Esophagus squamous epithelium (tissue), 5 donors: ENCODE results near the gene PDE2A. TPM values are rescaled to one million over a fixed set of nuclear protein-coding genes. Genes with fewer than 3 reads are reported as not detected.
A peak's percentile ranks its signal among the peaks of the same experiment; 100 is the strongest.

ENCODE experiments used
- DNase-seq: peaks from one replicate; lab custom pipeline; 2025; lab: John Stamatoyannopoulos, UW
- H3K27ac ChIP-seq, 4 donors: fragments of 200-600 bp; sonication (generic); one replicate each; pipeline ENCODE4 v1.5.1; 2016 to 2019; ENCODE audit warnings: mild to moderate bottlenecking in 1 of 4
- H3K27me3 ChIP-seq, 4 donors: fragments of 200-600 bp; sonication (generic); 1 replicate in 3 of 4; 2 replicates in 1 of 4; pipeline versions ENCODE4 v1.5.1 to v1.6.0; 2017 to 2021; ENCODE audit warnings: antibody characterized with exemption in 1 of 4
- H3K36me3 ChIP-seq, 3 donors: fragments of 200-600 bp; sonication (generic); one replicate each; pipeline ENCODE4 v1.5.1; 2016 to 2019
- H3K4me1 ChIP-seq, 3 donors: fragments of 200-600 bp; sonication (generic); one replicate each; pipeline ENCODE4 v1.5.1; 2017 to 2019
- H3K4me3 ChIP-seq, 4 donors: fragments of 200-600 bp; sonication (generic); 1 replicate in 3 of 4; 2 replicates in 1 of 4; pipeline ENCODE4 v1.5.1; 2016 to 2019; ENCODE audit warnings: mild to moderate bottlenecking in 2 of 4, moderate library complexity in 1 of 4
- H3K9me3 ChIP-seq, 3 donors: fragments of 200-600 bp; sonication (generic); one replicate each; pipeline ENCODE4 v1.5.1; 2016 to 2019
- CTCF ChIP-seq, 6 experiments: fragments of 450-650 bp in 4 of 6; fragments of 200-600 bp in 2 of 6; sonication (generic) in 2 of 6; IDR thresholded peaks; one replicate each; pipeline ENCODE4 v1.5.1; 2016 to 2019; ENCODE audit warnings: antibody characterized with exemption in 6 of 6, mild to moderate bottlenecking in 4 of 6, moderate library complexity in 4 of 6
- POLR2A ChIP-seq, 4 donors: fragments of 450-650 bp; IDR thresholded peaks; one replicate each; pipeline ENCODE4 v1.6.1; 2017; ENCODE audit warnings: antibody characterized with exemption in 4 of 4, mild to moderate bottlenecking in 4 of 4, moderate library complexity in 3 of 4
- WGBS, 2 donors: methylation state at CpG; one replicate each; pipeline ENCODE4 v1.1.5; 2018; 5-methylcytosine and 5-hydroxymethylcytosine counted together
- intact Hi-C: fragments of 100-400 bp; cut with DNase I; formaldehyde crosslinking; loops from one replicate; pipeline ENCODE4 v1.15.0; 2022
- total RNA-seq, 4 donors: library from RNA; depleted of rRNA; stranded (reverse); fragments of >200 nt; gene quantifications; one replicate each; pipeline ENCODE4 v1.1.0, GENCODE V29; 2016
- donor health status: DM: yes; HTN: yes; CAD: no.

The PDE2A gene
- total RNA-seq, 4 donors from 2014 or later: 5.6 to 38.3 (median 12.9) TPM

- H3K27me3 ChIP-seq: peaks cover 0 to 8% (median 0%) of the 10 kb centered on the region in 4 donors
- peaks cover 8 to 74% (median 57%) of the 10 kb centered on the region in 3 donors for H3K4me1 ChIP-seq
- WGBS, 2 donors: 72 to 75% methylated on average over 4 to 11 of the region's 11 CpGs
- intact Hi-C loops: no loop called here
- H3K9me3 ChIP-seq: no peaks in the 10 kb centered on the region
- peak overlapping the region; percentile 69 to 87 (median 83) for H3K27ac ChIP-seq
- TF ChIP-seq CTCF (IDR thresholded peaks at IDR 0.05): no peak
- no peaks in the 10 kb centered on the region for H3K36me3 ChIP-seq
- DNase-seq: no peak
- no peak overlapping the region for H3K4me3 ChIP-seq
Observed at GRCh38 chr11:72626414-72626936, 47.7 kb downstream of the PDE2A start.

GRCh38 chr11:72625691-72626413 lies 48.4 kb downstream of the PDE2A start:
- 50 to 58% methylated on average over 1 to 12 of the region's 20 CpGs for WGBS, 2 donors
- Histone ChIP-seq H3K4me3 (no peak overlapping the region), H3K27ac (peak overlapping the region; percentile 69 to 87 (median 83)), H3K27me3 (peaks cover 0 to 8% (median 0%) of the 10 kb centered on the region in 4 donors), H3K9me3 (no peaks in the 10 kb centered on the region), H3K4me1 (peaks cover 8 to 67% (median 53%) of the 10 kb centered on the region in 3 donors), H3K36me3 (no peaks in the 10 kb centered on the region)
- intact Hi-C loops: no loop called here
- TF ChIP-seq CTCF (IDR thresholded peaks at IDR 0.05) (no peak), POLR2A (IDR thresholded peaks at IDR 0.05) (peak in 1 of 4 donors; percentile 17)
- no peak for DNase-seq

- H3K4me3 ChIP-seq: no peak overlapping the region
- peaks cover 4 to 60% (median 43%) of the 10 kb centered on the region in 3 donors for H3K4me1 ChIP-seq
- 65 to 69% methylated on average over 10 to 12 of the region's 12 CpGs for WGBS, 2 donors
- no peaks in the 10 kb centered on the region for H3K36me3 ChIP-seq
- no peak for TF ChIP-seq CTCF (IDR thresholded peaks at IDR 0.05)
- TF ChIP-seq POLR2A (IDR thresholded peaks at IDR 0.05): no peak
- intact Hi-C loops: no loop called here
- H3K27me3 ChIP-seq: peaks cover 0 to 8% (median 0%) of the 10 kb centered on the region in 4 donors
- no peaks in the 10 kb centered on the region for H3K9me3 ChIP-seq
- no peak for DNase-seq
- H3K27ac ChIP-seq: peak overlapping the region; percentile 69 to 87 (median 83)
Observed at GRCh38 chr11:72624496-72625201, 49.6 kb downstream of the PDE2A start.

GRCh38 chr11:72623052-72623451 lies 51.2 kb downstream of the PDE2A start:
- DNase-seq: no peak
- Histone ChIP-seq H3K9me3 (no peaks in the 10 kb centered on the region), H3K36me3 (no peaks in the 10 kb centered on the region), H3K4me1 (peaks cover 4 to 60% (median 42%) of the 10 kb centered on the region in 3 donors), H3K4me3 (no peak overlapping the region), H3K27ac (no peak overlapping the region), H3K27me3 (peaks cover 0 to 14% (median 0%) of the 10 kb centered on the region in 4 donors)
- intact Hi-C loops: no loop called here
- 60 to 73% methylated on average over 8 of the region's 8 CpGs for WGBS, 2 donors
- TF ChIP-seq CTCF (IDR thresholded peaks at IDR 0.05) (no peak), POLR2A (IDR thresholded peaks at IDR 0.05) (no peak)
